GM12878 (cell line): ENCODE measurements around the gene ADD1.

Experiments
- CREB1 ChIP-seq: IDR thresholded peaks from 2 replicates; pipeline ENCODE4 v1.6.1; 2012; ENCODE audit warnings: low read depth, mild to moderate bottlenecking, inconsistent platforms
- EP300 ChIP-seq, 2 experiments: fragments of 150-350 bp in 1 of 2; IDR thresholded peaks; 2 replicates each; pipeline ENCODE4 v1.6.1; 2011 to 2012; ENCODE audit warnings: low read depth in 2 of 2, low read length in 2 of 2, borderline replicate concordance in 1 of 2, improper control_type of control experiment in 1 of 2, inconsistent platforms in 1 of 2; ENCODE audit not compliant: control insufficient read depth in 1 of 2
- HDGF ChIP-seq: fragments of 450-650 bp; IDR thresholded peaks from 2 replicates; pipeline ENCODE4 v1.6.1; 2016; ENCODE audit warnings: antibody characterized with exemption
- MXI1 ChIP-seq: fragments of 150-350 bp; IDR thresholded peaks from 2 replicates; pipeline ENCODE4 v1.6.1; 2011; ENCODE audit warnings: low read depth, mild to moderate bottlenecking, inconsistent platforms, low read length, improper control_type of control experiment
- PML ChIP-seq: IDR thresholded peaks from 2 replicates; pipeline ENCODE4 v1.6.1; 2012; ENCODE audit warnings: low read length, inconsistent platforms
- POLR2AphosphoS5 ChIP-seq: IDR thresholded peaks from 2 replicates; pipeline ENCODE4 v1.6.1; 2011; ENCODE audit warnings: mild to moderate bottlenecking, low read length, inconsistent platforms
- SP1 ChIP-seq: IDR thresholded peaks from one replicate; pipeline ENCODE4 v1.6.1; 2011; ENCODE audit warnings: low read depth, low read length
- SUZ12 ChIP-seq: fragments of 200-600 bp; sonication (generic); IDR thresholded peaks from one replicate; pipeline ENCODE4 v1.6.1; 2018; ENCODE audit warnings: antibody characterized with exemption, mild to moderate bottlenecking; ENCODE audit not compliant: unreplicated experiment
- YY1 ChIP-seq: IDR thresholded peaks from 2 replicates; pipeline ENCODE4 v1.6.1; 2011; ENCODE audit warnings: low read depth, mild to moderate bottlenecking, low read length
- ZBTB4 ChIP-seq: fragments of 450-650 bp; formaldehyde crosslinking; IDR thresholded peaks from 2 replicates; pipeline ENCODE4 v1.4.0; 2022; ENCODE audit warnings: mild to moderate bottlenecking, moderate library complexity
- TF ChIP-seq, protein P1 (sequence below), 3 experiments: IDR thresholded peaks in 2 of 3; conservative IDR thresholded peaks in 1 of 3; 2 replicates each; pipeline ENCODE4 v1.5.1; 2011; ENCODE audit warnings: low read depth in 3 of 3, low read length in 3 of 3, mild to moderate bottlenecking in 3 of 3, control low read depth in 2 of 3, moderate library complexity in 2 of 3, inconsistent platforms in 1 of 3, mixed read lengths in 1 of 3; ENCODE audit not compliant: control insufficient read depth in 2 of 3, insufficient read depth in 1 of 3; ENCODE audit errors: extremely low read depth in 1 of 3
- TF ChIP-seq, protein P2 (sequence below): fragments of 450-650 bp; IDR thresholded peaks from 2 replicates; pipeline ENCODE4 v1.6.1; 2017; ENCODE audit warnings: low read depth, mild to moderate bottlenecking, moderate library complexity
- TF ChIP-seq, protein P3 (sequence below): IDR thresholded peaks from 2 replicates; pipeline ENCODE4 v1.6.1; 2011; ENCODE audit warnings: low read depth, low read length, improper control_type of control experiment, borderline replicate concordance
- TF ChIP-seq, protein P4 (sequence below): fragments of 450-650 bp; IDR thresholded peaks from 2 replicates; pipeline ENCODE4 v1.6.1; 2016; ENCODE audit warnings: mild to moderate bottlenecking

GRCh38 chr4:2911868-2912267 lies 68.2 kb downstream of the ADD1 start:
- TF ChIP-seq EP300 (IDR thresholded peaks at IDR 0.05; ENCODE audit: borderline replicate concordance in 1 of 2, control insufficient read depth in 1 of 2, low read depth in 2 of 2, low read length in 2 of 2) (no peak), HDGF (no peak), PML (no peak), ZBTB4 (CRISPR knock-in tag) (no peak), POLR2AphosphoS5 (no peak), YY1 (no peak), SUZ12 (no peak), CREB1 (no peak), SP1 (no peak), MXI1 (no peak)
- TF ChIP-seq, protein P1, sequence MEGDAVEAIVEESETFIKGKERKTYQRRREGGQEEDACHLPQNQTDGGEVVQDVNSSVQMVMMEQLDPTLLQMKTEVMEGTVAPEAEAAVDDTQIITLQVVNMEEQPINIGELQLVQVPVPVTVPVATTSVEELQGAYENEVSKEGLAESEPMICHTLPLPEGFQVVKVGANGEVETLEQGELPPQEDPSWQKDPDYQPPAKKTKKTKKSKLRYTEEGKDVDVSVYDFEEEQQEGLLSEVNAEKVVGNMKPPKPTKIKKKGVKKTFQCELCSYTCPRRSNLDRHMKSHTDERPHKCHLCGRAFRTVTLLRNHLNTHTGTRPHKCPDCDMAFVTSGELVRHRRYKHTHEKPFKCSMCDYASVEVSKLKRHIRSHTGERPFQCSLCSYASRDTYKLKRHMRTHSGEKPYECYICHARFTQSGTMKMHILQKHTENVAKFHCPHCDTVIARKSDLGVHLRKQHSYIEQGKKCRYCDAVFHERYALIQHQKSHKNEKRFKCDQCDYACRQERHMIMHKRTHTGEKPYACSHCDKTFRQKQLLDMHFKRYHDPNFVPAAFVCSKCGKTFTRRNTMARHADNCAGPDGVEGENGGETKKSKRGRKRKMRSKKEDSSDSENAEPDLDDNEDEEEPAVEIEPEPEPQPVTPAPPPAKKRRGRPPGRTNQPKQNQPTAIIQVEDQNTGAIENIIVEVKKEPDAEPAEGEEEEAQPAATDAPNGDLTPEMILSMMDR (IDR thresholded peaks at IDR 0.05 in 2 of 3, conservative IDR thresholded peaks at IDR 0.05 in 1 of 3; ENCODE audit: control insufficient read depth in 2 of 3, extremely low read depth in 1 of 3, insufficient read depth in 1 of 3, low read depth in 3 of 3, low read length in 3 of 3) = no peak
- TF ChIP-seq, protein P2, sequence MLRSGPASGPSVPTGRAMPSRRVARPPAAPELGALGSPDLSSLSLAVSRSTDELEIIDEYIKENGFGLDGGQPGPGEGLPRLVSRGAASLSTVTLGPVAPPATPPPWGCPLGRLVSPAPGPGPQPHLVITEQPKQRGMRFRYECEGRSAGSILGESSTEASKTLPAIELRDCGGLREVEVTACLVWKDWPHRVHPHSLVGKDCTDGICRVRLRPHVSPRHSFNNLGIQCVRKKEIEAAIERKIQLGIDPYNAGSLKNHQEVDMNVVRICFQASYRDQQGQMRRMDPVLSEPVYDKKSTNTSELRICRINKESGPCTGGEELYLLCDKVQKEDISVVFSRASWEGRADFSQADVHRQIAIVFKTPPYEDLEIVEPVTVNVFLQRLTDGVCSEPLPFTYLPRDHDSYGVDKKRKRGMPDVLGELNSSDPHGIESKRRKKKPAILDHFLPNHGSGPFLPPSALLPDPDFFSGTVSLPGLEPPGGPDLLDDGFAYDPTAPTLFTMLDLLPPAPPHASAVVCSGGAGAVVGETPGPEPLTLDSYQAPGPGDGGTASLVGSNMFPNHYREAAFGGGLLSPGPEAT = no peak
- TF ChIP-seq, protein P3, sequence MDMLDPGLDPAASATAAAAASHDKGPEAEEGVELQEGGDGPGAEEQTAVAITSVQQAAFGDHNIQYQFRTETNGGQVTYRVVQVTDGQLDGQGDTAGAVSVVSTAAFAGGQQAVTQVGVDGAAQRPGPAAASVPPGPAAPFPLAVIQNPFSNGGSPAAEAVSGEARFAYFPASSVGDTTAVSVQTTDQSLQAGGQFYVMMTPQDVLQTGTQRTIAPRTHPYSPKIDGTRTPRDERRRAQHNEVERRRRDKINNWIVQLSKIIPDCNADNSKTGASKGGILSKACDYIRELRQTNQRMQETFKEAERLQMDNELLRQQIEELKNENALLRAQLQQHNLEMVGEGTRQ = no peak
- TF ChIP-seq, protein P4, sequence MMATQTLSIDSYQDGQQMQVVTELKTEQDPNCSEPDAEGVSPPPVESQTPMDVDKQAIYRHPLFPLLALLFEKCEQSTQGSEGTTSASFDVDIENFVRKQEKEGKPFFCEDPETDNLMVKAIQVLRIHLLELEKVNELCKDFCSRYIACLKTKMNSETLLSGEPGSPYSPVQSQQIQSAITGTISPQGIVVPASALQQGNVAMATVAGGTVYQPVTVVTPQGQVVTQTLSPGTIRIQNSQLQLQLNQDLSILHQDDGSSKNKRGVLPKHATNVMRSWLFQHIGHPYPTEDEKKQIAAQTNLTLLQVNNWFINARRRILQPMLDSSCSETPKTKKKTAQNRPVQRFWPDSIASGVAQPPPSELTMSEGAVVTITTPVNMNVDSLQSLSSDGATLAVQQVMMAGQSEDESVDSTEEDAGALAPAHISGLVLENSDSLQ = no peak
